Stimulated activated CD4-positive, alpha-beta T cell treated with anti-CD3 and anti-CD28 coated beads, Interleukin-4, amount 100 ng/mL, for 4 hours (primary cell): ENCODE measurements around the gene RPL7A.
"Not testable (repeated sequence)": the region's sequence is repeated elsewhere in the genome, so short reads cannot be mapped to it uniquely, and the experiment has no call there.

Experiments used
- DNase-seq, 2 experiments: peaks; one replicate each; pipeline ENCODE4 v3.0.0-alpha.2; 2020

The RPL7A gene

DNA sequence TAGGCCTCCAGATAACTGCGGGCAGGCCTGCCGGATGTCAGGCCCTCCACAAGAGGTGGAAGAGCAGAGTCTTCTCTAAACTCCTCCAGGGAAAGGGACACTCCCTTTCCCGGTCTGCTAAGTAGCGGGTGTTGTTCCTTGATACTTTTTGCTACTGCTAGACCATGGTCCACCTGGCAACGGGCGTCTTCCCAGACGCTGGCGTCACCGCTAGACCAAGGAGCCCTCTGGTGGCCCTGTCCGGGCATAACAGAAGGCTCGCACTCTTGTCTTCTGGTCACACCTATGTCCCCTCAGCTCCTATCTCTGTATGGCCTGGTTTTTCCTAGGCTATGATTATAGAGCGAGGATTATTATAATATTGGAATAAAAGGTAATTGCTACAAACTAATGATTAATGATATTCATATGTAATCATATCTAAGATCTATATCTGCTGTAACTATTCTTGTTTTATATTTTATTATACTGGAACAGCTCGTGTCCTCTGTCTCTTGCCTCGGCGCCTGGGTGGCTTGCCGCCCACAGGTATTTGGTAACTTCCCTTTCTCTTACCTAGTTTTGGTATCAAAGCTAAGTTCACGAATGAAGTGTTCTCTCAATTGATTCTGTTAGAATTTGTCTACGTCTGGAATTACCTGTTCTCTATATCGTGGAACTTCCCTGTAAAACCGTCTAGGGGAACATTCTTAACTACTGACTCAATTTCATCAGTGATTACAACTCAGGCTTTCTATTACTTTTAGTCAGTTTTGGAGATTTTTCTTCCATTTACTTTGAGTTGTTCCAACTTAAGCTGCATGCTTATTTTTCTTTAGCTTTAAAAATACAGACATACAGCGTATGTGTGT is 18.5 kb upstream of the RPL7A start:
- DNase-seq: not testable (repeated sequence)

DNA sequence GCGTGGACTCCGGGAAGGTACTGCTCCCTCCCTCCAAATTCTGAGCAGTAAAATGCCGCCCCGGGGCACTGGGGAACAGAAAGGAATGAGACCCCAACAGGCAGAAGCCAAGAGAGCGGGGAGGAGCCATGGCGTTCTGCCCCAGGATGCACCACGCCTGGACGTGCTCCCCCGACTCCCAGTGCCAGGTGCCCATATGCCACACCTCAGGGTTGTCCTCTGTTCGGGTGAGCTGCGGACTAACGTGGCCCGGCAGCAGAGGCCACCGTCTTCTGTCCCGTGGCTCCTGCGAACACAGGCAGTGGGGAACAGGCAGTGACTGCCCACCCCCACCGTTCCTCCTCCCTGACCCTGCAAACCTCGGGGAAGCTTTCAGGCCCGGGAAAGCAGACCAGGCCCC is 16.8 kb upstream of the RPL7A start:
- no peak for DNase-seq

DNA sequence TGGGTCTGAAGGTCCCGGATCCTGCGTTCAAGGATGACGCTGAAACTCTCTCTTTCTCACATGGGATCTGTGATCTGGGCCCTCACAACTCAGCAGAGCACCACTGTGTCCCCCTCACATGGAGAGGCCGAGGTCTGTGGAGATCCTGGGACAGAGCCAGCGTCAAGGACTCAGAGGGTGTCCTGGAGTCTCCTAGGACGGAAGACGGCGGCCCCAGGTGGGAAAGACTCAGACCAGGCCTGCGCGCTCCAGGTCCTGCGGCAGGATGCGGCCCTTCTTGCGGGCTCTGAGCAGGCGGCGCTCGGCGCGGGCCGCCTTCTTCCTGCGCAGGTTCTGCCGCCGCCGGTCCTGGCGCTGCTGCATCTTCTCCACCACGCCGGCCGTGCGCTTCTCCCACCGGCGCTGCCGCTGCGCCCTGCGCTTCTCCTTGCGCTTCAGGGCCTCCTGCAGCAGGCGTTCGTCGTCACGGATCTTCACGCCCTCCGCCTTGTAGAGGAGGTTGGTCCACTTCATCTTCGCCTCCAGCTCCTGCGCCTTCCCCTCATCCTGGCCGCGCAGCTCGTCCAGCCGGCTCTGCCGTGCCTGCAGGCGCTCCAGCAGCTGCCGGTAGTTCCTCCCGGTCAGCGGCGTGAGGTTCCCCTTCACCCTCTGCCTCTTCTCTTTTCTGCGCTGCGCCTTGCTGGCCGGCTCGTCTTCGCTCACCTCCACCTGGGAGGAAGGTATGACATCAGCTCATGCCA is 16.2 kb upstream of the RPL7A start:
- DNase-seq: no peak

DNA sequence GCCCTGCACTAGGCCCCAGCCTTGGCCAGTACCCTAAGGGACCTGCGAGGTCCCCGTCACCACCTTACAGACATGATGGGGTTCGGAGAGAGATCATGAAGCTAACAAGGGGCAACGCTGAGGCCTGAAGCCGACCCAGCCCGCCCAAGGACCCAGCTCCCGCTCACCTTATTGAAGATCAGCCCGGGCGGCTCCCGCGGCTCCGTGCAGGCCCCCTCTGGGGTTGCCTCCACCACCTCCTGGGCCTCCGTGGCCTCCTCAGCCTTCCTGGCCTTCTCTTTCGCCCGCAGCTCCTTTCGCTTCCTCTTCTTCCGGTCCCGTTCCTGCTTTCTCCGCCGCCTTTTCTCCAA is 15.7 kb upstream of the RPL7A start:
- no peak for DNase-seq

DNA sequence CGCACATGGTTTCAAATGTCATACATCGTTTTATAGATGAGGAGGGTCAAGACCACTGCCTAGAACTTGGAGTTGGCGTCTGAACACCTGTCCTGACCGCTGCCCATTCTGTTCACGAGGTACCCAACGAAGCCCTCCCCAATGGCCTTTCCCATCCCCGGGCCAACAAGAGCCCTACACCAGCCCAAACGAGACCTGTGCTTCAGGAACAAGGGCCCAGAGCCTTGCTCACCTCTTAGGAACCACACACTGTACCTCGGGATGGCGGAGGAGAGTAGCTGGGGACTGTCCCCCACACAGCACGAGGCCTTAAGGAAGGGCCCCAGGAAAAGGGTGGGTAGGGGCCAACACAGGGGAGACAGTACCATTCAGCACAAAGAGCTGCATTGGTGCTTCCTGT is 15.0 kb upstream of the RPL7A start:
- no peak for DNase-seq

DNA sequence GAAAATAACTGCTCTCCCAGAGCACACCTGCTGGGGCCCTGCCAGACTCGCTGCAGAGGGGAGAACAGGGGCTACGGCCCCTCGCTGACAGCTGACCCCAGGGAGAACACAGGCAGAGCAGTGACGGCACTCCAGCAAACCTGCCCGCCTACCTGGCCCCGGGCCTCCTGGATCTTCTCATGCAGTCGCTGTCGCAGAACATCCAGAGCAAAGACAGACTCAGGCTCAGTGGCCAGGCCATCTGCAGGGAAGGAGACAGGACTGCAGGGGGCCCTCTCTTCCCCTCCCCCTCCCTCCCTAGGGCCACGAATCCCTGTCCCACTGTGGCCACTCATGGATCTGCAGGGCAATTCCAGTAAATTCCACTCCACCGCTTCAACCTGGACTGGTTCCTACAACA is 14.5 kb upstream of the RPL7A start:
- DNase-seq: no peak

DNA sequence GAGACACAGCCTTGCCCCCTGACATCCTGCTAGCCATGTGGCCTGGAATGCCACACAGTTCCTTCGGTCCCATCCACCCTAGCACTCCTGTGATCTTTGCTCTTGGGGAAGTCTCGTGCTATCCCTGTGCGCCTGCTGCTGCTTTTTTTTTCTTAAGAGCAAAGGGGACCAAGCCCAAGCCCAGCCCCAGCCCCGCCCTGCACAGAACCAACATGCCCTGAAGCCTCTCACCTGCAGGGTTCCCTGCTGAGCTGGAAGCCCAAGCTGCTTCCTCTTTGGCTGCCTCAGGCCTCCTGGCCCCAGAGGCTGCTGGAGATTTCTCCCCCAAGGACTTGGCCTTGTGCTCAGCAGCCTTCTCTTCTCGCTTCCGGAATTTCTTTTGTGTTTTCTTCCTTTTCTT is 13.9 kb upstream of the RPL7A start:
- no peak for DNase-seq

DNA sequence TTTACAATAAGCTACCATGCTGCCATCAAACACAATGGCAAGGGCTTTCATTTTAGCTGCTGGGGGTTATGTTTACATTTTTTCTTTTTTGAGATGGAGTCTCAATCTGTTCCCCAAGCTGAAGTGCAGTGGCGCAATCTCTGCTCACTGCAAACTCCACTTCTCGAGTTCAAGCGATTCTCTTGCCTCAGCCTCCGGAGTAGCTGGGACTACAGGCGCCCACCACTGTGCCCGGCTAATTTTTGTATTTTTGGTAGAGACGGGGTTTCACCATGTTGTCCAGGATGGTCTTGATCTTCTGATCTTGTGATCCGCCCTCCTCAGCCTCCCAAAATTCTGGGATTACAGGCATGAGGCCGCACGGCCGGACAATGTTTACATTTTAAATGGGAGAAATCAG is 13.1 kb upstream of the RPL7A start:
- DNase-seq: not testable (repeated sequence)

DNA sequence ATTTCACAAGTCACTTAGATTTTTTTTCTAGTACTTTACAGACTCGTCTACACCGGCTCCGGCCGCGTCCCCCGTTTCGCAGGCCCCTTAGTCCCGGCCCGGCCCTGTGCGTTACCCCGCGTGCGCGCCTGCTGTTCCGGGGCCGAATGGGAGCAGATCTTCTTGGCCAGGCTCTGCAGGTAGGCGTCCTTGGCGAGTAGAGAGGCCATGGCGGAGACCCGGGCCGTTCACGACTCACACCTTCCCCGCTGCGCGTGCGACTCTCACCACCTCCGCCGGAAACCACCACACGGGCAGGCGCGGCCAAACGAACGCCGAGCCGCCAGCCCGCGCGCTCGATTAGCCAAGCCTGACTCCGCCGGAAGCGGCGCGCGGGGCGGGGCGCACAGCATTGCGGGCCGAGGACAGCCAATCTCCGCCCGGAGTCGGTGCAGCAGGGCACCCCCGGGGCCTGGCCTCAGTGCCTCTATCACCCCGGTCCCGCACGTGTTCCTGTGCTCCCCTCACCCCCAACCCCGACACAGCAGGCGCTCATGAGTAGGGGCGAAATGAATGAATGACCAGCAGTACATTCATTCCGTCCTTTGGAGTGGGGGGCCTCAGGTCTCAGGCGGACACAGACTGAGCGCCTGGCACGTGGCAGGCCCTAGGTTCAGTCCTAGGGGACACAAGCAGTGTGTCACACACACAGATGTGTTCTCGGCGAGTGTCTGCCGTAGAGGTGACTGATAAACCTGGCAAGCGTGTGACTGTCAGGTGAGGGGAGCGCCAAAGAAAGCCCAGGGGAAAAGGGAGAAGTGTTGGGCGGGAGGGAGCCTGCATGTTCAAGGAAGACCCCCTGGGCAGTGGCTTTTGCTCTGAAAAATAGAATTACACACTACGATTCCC is 11.8 kb upstream of the RPL7A start, which contains the start of gene SURF6:
SURF6 (minus strand) TSS at position 265 of the 888 bp plus-strand sequence; CDS start at position 209, 56 bp downstream.
- peak; percentile 93 to 95 for DNase-seq

DNA sequence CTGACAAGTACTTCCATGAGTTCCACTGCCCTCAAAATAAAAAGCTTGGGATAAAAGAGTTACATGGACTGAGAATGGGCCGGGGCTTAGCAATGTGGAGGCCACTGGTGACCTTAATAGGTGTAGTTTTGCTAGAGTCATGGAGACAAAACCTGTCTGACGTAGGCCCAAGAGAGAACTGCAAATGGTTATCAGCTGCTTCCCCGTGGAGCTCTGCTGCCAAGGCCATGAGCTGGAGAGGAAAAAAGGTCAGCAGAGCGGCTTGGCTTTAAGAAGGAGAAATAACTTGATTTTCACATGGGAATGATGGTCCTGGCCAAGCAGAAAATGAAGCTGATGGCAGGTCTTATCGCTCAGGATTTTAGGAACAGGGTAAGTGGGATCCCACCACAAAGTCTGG is 8.4 kb upstream of the RPL7A start:
- no peak for DNase-seq

DNA sequence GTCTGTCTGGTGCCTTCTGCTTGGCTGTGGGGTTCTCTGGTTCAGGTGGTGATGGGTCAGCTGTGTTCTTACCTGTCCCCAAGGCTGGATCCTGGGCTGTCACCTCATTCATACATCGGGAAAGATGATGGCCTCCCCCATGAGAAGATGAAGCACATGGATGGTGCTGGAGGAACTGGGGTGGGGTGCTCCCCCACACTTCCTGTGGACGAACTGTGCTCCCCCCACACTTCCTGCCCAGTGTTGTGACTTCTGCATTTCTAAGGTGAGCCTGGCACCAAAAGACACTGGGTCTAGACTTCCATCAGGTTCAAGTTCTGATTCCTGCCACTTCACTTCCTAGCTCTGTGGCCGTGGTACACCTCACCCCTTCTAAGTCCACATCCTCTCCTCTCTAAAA is 7.8 kb upstream of the RPL7A start:
- DNase-seq: no peak

DNA sequence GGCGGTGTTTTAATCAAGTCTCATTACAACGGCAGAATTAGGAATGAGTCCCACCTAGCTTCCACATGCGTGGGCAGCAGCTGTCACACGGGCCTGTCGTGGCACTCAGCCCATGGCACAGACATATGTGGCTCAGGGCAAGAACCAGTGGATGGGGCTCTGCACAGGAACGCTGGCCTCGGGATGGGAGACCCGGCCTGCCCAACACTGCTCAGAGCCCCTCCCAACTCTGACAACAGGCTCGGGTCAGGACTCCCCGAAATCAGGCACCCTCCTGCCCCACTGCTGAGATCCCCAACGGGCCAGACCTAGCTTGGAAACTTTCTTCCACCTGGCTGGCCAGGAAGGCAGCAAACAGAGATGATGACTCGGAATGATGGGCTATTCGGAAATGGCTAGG is 7.1 kb upstream of the RPL7A start:
- DNase-seq: no peak

DNA sequence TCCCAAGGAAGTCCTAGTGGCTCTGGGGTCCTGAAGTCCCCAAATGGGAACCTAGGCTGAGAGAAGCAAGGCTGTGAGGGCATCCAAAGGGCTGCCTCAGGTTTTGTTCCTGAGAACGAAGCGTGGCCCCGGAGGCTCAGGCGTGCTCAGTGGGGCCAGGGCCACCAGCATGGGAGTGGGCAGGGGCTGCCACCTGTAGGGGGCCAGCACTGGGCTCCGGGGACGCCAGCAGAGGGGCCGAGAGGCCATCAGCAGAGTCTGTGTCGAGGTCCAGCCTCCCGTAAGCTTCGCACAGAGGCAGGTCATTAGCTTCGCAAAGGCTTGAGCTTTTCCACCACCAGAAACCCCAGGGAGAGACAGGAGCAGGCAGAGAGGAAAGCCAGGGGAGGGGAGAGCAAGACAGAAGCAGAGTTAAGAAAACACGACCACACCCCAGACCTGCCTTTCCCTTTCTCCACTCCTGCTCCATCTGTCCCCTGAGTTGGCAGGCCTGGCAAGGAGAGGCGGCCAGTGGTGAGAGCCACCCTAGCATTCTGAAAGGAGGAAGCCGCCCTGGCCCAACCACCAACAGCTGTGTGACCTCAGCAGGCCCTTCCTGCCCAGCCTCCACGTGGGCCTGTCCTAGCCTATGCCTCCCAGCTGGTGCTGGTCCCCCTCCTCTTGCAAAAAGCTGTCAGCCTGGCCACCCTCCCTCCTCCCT is 6.5 kb upstream of the RPL7A start:
- no peak for DNase-seq

DNA sequence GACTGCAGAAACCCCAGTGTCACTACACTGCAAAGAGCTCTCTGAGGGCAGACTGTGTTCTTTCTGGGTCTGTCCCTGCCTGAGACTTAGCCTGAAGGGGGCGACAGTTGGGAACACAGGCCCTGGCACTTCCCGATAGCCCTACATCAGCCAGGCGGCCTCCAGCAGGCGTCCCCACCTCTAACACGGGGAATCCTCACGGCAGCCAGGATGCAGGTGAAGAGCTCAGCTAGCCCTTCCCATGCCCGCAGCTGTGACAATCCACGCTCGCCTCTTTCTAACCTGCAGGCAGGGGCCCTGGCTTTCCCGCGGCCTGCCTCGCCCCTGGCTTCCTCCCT is 6.0 kb upstream of the RPL7A start:
- no peak for DNase-seq

DNA sequence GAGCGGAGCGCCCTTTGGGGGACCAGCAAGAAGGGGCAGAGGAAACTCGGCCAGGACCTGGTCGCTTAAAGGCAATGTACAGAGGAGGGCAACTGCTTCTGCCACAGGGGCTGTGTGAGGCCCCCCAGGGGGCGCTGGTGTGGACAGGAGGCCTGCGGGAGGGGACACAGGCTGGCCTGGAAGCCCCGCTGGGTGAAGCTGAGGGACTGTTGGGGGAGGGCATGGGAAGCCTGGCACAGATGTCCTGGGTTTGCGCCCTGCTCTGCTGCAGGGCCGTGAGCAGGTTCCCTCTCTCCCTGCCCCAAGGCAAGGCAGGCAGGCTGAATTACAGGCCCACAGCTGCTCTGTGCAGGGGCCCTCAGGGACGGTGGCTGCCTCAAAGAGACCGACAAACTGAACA is 5.4 kb upstream of the RPL7A start:
- DNase-seq: no peak

DNA sequence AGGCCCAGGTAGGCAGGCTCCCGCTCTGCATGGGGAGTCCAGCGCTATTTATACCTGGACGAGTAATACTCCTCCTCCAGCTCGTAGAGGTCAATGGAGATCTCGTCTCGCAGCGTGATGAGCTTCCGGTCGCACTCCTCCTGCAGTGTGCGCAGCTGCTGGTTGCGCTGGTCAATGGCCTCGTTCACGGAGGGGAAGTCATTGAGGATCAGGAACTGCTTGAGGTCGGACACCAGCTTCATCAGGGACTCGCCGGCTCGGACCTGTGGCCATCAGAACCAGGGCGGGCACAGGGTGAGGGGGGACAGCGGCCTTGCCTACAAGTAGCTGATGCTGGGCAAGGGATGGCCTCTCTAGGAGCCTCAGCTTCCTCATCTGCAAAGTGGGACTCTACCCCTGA is 3.9 kb upstream of the RPL7A start:
- no peak for DNase-seq

DNA sequence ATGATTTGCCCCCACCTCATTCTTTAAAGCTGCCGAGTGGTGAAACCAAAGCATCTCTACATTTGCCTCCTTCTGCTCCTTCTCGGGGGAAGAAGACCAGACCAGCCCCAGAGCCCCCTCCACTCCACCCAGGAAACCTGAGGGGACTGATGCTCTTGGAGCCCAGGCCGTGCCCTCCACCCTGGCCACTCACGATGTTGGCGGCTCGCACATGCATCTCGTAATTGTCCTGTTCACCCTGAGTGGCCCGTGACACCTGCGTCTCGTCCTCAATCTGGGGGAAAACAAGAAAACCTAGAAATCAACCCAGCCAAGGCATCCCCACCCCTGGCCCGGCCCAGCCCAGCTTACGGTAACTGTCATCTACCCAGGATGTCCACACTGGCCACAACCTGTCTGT is 3.0 kb upstream of the RPL7A start:
- DNase-seq: no peak

DNA sequence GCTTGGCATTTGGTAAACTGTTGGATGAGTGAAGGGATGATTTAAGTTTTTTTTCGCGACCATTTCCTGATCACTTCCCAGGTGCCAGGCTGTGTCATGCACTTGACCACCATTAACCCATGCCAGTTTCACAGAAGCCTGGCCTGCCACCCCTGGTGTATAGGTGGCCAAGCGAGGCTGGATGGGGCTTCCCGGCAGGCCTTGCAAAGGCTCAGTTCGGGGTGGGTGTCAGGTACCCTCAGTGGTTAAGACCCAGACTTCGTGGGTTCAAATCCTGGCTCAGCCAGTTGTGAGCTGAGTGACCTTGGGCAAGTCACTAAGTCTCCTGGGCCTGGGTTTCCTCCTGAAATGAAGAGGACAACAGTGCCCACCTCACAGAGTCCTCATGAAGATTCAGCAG is 2.4 kb upstream of the RPL7A start:
- no peak for DNase-seq

DNA sequence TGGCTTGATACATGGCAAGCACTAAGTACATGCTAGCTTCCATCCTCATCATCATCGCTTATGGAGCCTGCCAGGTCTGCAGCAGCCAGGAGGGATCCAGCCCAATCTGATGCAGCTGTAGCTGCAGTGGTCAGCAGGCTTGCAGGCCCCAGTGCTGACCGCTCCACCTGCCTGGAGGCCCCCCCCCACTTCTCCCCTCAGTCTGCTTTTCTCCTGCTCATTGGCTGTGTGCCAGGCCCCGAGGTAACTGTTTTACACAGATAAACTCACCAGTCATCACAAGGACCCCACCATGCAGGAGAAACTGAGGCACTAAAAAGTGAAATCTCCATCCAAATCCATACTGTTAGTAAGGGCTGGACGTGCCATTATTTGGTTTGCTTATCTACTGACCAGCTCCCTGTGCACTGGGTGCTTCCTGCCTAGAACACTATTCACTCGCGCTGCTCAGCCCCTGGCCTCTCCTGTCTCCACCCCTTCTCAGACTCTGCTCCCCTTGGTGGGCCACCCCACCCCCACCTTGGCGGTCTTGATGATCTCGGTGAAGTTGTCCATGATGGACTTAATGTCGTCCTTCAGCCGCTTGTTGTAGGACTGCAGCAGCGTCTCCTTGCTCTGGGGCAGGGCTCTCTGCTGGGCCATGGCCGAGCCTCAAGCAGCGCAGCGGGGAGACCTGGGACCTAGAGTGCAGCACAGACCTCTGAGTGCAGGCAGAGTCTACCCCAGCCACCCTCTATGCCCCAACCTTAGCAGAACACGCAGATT is 1.8 kb upstream of the RPL7A start:
- no peak for DNase-seq

DNA sequence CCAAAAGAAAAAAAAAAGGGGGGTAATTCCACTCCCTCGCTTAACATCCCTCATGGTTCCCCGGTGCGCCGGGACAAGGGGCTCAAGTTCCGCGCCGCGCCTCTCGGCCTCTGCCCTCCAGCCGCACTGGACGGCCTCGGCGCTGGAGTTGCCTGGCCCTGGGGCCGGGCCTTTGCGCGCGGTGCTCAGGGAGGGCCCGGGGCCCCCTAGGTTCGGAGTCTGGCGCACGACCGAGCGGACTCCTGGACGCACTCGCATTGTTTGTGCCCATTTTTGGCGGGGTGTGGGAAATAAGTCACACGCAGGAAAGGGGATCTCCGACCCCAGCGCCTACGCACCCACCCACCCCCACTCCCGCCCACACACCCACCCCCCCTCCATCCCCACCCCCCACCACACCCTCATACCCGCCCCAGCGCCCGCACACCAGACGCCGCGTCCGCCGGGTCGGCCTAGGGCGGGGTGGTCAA is 468 bp upstream of the RPL7A start:
- no peak for DNase-seq

DNA sequence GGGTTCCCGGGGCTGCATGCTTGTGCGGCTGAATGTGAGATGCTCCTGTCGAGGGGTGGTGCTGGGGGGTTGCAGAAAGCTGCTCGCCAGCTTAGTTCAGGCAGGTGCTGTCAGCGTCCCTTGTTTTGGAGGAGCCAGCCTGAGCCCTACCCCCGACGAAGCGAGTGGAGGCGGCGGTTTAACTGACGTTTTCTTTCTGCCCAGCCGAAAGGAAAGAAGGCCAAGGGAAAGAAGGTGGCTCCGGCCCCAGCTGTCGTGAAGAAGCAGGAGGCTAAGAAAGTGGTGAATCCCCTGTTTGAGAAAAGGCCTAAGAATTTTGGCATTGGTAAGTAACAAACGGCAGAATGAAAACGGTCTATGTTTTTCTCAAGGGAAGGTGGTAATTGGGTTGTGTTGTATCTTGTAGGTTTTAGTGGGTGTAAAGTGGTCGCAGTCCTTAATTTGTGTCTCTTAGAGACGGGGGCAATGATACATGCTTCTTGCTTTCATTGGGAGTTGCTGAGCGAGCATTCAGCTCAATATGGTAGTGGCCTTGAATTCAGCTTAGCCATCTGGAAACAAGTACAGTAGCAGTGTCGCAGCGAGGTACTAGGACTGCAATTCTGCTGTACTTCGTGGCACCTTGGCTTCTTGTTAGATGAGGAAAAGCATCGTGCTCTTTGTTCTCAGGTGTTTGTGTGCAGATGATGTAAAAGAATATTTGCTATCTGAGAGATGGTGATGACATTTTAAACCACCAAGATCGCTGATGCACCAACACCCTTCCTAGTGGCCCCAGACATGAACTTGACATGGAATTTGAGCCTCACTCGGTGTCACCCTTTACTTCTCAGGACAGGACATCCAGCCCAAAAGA is 928 bp downstream of the RPL7A start:
- DNase-seq: no peak
